HepG2 (cell line): ENCODE results near the gene SLC4A11. TPM values are rescaled to one million over a fixed set of nuclear protein-coding genes. Genes with fewer than 3 reads are reported as not detected.

Source experiments
- AFF4 ChIP-seq: sonication (generic); formaldehyde crosslinking; IDR thresholded peaks from 2 replicates; pipeline ENCODE4 v1.4.0; 2020; ENCODE audit warnings: missing genetic modification reagents
- CBX5 ChIP-seq: sonication (generic); formaldehyde crosslinking; IDR thresholded peaks from 2 replicates; pipeline ENCODE4 v1.4.0; 2020; ENCODE audit warnings: missing genetic modification reagents, borderline replicate concordance
- DNMT3B ChIP-seq: conservative IDR thresholded peaks from 2 replicates; pipeline ENCODE4 v1.6.1; 2016; ENCODE audit warnings: missing biosample characterization, control low read depth
- DPF2 ChIP-seq: sonication (generic); formaldehyde crosslinking; IDR thresholded peaks from 2 replicates; pipeline ENCODE4 v1.4.0; 2020; ENCODE audit warnings: mild to moderate bottlenecking, low read depth, missing genetic modification reagents, borderline replicate concordance
- FOSL1 ChIP-seq: sonication (generic); formaldehyde crosslinking; IDR thresholded peaks from 2 replicates; pipeline ENCODE4 v1.9.0; 2021; ENCODE audit warnings: missing genetic modification reagents, borderline replicate concordance
- HMGXB3 ChIP-seq: sonication (generic); formaldehyde crosslinking; IDR thresholded peaks from 2 replicates; pipeline ENCODE4 v1.4.0; 2020; ENCODE audit warnings: missing genetic modification reagents, borderline replicate concordance
- KMT2A ChIP-seq: sonication (generic); formaldehyde crosslinking; IDR thresholded peaks from 2 replicates; pipeline ENCODE4 v1.4.0; 2020; ENCODE audit warnings: missing genetic modification reagents
- MTA1 ChIP-seq: sonication (generic); formaldehyde crosslinking; IDR thresholded peaks from 2 replicates; pipeline ENCODE4 v1.4.0; 2020; ENCODE audit warnings: missing genetic modification reagents, mild to moderate bottlenecking, borderline replicate concordance
- MXI1 ChIP-seq: IDR thresholded peaks from 3 replicates; pipeline ENCODE4 v1.6.1; 2012; ENCODE audit warnings: low read depth, low read length, inconsistent platforms, borderline replicate concordance
- PHB2 ChIP-seq: fragments of 450-650 bp; IDR thresholded peaks from 2 replicates; pipeline ENCODE4 v1.6.1; 2018; ENCODE audit not compliant: partially characterized antibody
- RBFOX2 ChIP-seq: fragments of 200-400 bp; formaldehyde crosslinking; IDR thresholded peaks from 2 replicates; pipeline ENCODE4 v1.6.1; 2017; ENCODE audit warnings: low read depth, mild to moderate bottlenecking, low read length
- SRSF9 ChIP-seq: fragments of 200-400 bp; formaldehyde crosslinking; IDR thresholded peaks from 2 replicates; pipeline ENCODE4 v1.6.1; 2018; ENCODE audit warnings: borderline replicate concordance, mild to moderate bottlenecking, low read depth, low read length; ENCODE audit not compliant: insufficient read depth, poor library complexity, severe bottlenecking
- TFDP1 ChIP-seq: IDR thresholded peaks from 2 replicates; pipeline ENCODE4 v1.6.1; 2016; ENCODE audit warnings: missing compliant biosample characterization, missing genetic modification reagents, borderline replicate concordance
- ZBTB33 ChIP-seq: sonication (generic); formaldehyde crosslinking; IDR thresholded peaks from 2 replicates; pipeline ENCODE4 v1.4.0; 2020; ENCODE audit warnings: missing genetic modification reagents
- ZKSCAN8 ChIP-seq: IDR thresholded peaks from 2 replicates; pipeline ENCODE4 v1.6.1; 2016; ENCODE audit warnings: borderline replicate concordance, missing genetic modification reagents, missing compliant biosample characterization
- ZNF430 ChIP-seq: sonication (generic); formaldehyde crosslinking; IDR thresholded peaks from 2 replicates; pipeline ENCODE4 v1.9.0; 2021; ENCODE audit warnings: mild to moderate bottlenecking, missing genetic modification reagents
- ZNF776 ChIP-seq: sonication (generic); formaldehyde crosslinking; IDR thresholded peaks from 2 replicates; pipeline ENCODE4 v1.4.0; 2020; ENCODE audit warnings: mild to moderate bottlenecking, missing genetic modification reagents
- polyA plus RNA-seq, 8 experiments: library from polyadenylated mRNA; depleted of rRNA in 3 of 8; stranded (reverse) in 7 of 8; unstranded in 1 of 8; fragments of >200 nt; fragmentation: Illumina TruSeq in 4 of 8; extraction: Trizol in 4 of 8; gene quantifications; 2 replicates each; pipeline versions ENCODE4 v1.2.1 to v1.2.3, GENCODE V29; 2011 to 2016; ENCODE audit warnings: low read depth in 4 of 8, missing spikeins in 1 of 8, mixed read lengths in 1 of 8; ENCODE audit not compliant: insufficient read depth in 1 of 8
- total RNA-seq, 5 experiments: library from RNA; depleted of rRNA; stranded (reverse); fragments of >200 nt; fragmentation: Illumina TruSeq; extraction: Trizol; gene quantifications; 2 replicates each; pipeline ENCODE4 v1.2.3, GENCODE V29; 2016; ENCODE audit warnings: low read depth in 1 of 5

SLC4A11 gene
- total and polyA plus RNA-seq, 2 of the 13 experiments (the other 11 are each of a cell fraction or from before 2014, with no cell fraction given): 3.9 to 27.0 TPM

- no peak for TF ChIP-seq HMGXB3
- no peak for TF ChIP-seq DNMT3B (CRISPR knock-in tag)
- no peak for TF ChIP-seq ZNF776
- TF ChIP-seq MXI1: no peak
- no peak for TF ChIP-seq DPF2 (CRISPR knock-in tag)
- TF ChIP-seq PHB2: no peak
- peak; percentile 28; the same call in 1 of the 2 replicates for TF ChIP-seq MTA1 (CRISPR knock-in tag)
- TF ChIP-seq CBX5 (CRISPR knock-in tag): no peak
- TF ChIP-seq ZNF430 (CRISPR knock-in tag): no peak
- TF ChIP-seq ZBTB33 (CRISPR knock-in tag): peak; percentile 30; the same call in 1 of the 2 replicates
- TF ChIP-seq KMT2A (CRISPR knock-in tag): no peak
- no peak for TF ChIP-seq SRSF9
- no peak for TF ChIP-seq FOSL1
- TF ChIP-seq AFF4: no peak
- peak; percentile 46; the same call in 1 of the 2 replicates for TF ChIP-seq RBFOX2
- TF ChIP-seq TFDP1 (CRISPR knock-in tag): no peak
- TF ChIP-seq ZKSCAN8 (CRISPR knock-in tag): no peak
Measured at GRCh38 chr20:3227936-3228749, 10.8 kb downstream of the SLC4A11 start (continued).
